AG04449 (cell line): ENCODE measurements around the gene LCN10.

Experiments used
- CTCF ChIA-PET: fragments of 350-600 bp; formaldehyde crosslinking; extraction: SDS; loops from one replicate; lab custom pipeline; 2021; ENCODE audit warnings: antibody characterized with exemption; lab: Yijun Ruan, JAX
- POLR2A ChIA-PET: fragments of 400-600, 350-600 bp; formaldehyde crosslinking; extraction: SDS; loops from one replicate; lab custom pipeline; 2020; ENCODE audit warnings: antibody characterized with exemption, inconsistent platforms; lab: Yijun Ruan, JAX
- DNase-seq: peaks from one replicate; pipeline ENCODE4 v3.0.0-alpha.2; 2010; ENCODE audit warnings: low read depth, low spot score
- H3K4me3 ChIP-seq: 2 replicates; pipeline ENCODE4 v1.5.1; 2011; ENCODE audit warnings: low read depth, mild to moderate bottlenecking, control low read depth, low read length
- CTCF ChIP-seq: IDR thresholded peaks from one replicate; pipeline ENCODE4 v1.5.1; 2011; ENCODE audit warnings: mild to moderate bottlenecking, moderate library complexity, low read length, control low read depth, inconsistent platforms; ENCODE audit not compliant: insufficient read depth; ENCODE audit errors: missing control alignments

LCN10 gene

GRCh38 chr9:136739509-136739908 is 3.2 kb downstream of the LCN10 start:
- no peak for DNase-seq
- no peak for TF ChIP-seq CTCF
- POLR2A ChIA-PET = no interaction called here
- CTCF ChIA-PET = no interaction called here
- H3K4me3 ChIP-seq = no peak overlapping the region

DNA sequence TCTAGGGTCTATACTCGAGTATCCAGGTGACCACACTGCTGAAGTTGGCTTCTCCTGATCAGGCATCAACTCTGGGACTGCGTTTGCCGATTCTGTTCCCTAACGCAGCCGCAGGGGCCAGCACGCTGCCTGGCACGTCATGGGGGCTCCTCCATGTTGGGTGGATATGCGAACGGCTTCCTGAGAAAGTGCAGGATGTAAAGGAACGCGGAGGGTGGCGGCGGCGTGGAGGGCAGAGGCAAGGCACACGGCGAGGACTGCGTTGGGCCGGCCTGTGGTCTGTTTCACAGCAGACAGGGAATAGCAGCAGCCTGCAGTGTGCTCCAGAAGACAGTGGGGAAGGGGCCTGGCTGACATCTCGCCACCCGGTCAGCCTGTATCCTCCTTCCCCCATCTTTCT is 3.8 kb downstream of the LCN10 start:
- ChIA-PET POLR2A (no interaction called here), CTCF (no interaction called here)
- no peak for TF ChIP-seq CTCF
- H3K4me3 ChIP-seq = no peak overlapping the region
- no peak for DNase-seq

DNA sequence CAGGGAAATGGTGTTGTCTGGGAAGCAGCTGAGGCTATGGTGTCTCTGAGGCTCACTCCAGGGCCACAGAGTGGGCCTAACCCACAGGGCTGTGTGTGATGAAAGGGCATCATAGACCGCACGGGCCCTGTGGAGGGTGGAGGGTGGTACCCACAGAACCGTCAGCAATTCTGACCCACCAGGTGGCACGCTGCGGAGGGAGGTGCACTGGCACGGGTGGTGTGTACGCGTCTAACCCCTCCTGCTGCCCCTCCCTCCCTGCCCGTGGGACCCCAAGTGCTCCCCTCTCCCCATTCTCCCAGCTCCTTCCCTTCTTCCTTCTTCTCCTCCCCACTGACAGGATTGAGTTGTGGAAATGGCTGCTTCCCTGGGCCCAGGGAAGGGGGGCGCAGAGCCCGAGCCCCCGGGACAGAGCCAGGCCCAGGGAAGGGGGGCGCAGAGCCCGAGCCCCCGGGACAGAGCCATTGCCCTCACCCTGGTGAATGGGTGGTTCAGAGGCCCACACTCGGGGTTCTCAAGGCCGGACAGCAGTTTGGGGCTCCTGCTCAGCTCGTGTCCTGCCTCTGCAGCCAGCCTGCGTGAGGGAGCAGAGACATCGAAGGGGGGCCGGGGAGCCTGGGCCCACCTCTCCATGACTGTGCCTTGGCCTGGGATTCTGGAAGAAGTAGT is 6.8 kb downstream of the LCN10 start:
- no peak for DNase-seq
- ChIA-PET POLR2A (no interaction called here), CTCF (no interaction called here)
- no peak overlapping the region for H3K4me3 ChIP-seq
- no peak for TF ChIP-seq CTCF

DNA sequence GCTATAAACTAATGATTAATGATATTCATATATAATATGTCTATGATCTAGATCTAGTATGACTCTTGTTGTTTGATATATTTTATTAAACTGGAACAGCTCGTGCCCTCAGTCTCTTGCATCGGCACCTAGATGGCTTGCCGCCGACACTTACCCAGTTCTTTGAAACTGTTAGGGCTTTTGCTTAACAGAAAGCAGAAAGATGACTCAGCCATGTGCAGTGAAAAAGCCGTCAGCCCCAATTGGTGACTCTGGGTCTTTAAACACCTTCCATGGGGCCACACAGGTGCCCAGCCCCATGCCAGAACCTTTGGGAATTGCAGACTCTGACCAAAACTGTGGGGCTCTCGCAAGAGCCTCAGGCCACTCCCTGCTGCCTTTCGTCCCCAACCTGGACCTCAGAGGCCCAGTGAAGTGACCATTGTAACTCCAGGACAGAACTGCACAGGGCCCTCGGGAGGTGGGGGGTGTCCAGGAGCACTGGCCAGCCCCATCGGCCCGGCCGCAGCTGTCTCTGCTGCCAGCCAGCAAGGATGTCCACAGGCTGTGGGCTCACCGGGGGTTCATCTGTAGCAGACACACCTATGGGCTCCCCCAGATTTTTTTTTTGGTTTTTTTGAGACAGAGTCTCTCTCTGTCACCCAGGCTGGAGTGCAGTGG is 7.8 kb downstream of the LCN10 start:
- ChIA-PET CTCF (no interaction called here), POLR2A (no interaction called here)
- H3K4me3 ChIP-seq = no peak overlapping the region
- no peak for TF ChIP-seq CTCF
- no peak for DNase-seq

- ChIA-PET POLR2A (no interaction called here), CTCF (interaction anchor here (1.1 kb wide), 1 partner anchor 28 kb away, joined by 4 read pairs; no protein-coding TSS in a partner anchor)
Measured at GRCh38 chr9:136733611-136734010, 9.1 kb downstream of the LCN10 start.

More at GRCh38 chr9:136733611-136734010, 9.1 kb downstream of the LCN10 start:
- no peak for DNase-seq
- no peak for TF ChIP-seq CTCF
- H3K4me3 ChIP-seq = no peak overlapping the region
